D341Med (cell line): ENCODE data around the gene CRYBA4.

Experiments used
- DNase-seq: peaks from one replicate; pipeline ENCODE4 v3.0.0; 2012; ENCODE audit warnings: low spot score

The CRYBA4 gene

DNA sequence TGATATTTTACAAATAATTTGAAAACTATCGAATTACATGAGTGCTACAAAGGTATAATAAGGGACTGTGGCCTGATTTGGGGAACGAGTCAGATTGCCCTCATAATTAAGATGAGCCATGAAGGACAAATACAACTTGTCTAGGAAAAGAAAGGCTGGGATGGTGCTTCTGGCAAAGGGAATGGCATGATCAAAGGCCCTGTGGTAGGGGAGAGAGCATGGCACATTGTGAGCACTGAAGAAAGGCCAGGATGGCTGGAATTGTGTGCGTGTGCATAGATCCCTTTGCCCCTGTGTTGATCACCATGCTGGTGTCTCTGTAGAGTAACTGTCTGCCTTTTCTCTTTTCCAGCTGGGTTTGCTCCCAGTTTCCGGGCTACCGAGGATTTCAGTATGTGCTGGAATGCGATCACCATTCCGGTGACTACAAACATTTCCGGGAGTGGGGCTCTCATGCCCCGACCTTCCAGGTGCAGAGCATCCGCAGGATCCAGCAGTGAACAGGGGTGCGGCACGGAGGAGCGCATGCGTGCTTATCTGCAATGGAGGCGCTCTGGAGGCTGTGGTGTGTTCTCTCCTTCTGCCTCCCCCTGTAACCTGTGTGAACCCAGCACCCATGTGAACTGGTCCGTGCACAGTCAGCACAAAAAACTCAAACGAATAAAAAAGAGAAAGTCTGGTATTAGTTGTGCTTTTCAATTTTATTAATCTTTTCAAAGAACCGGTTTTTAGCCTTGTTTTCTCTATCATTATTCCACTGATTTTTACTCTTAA is 8.4 kb downstream of the CRYBA4 start:
- DNase-seq: no peak

- no peak for DNase-seq
Observed at GRCh38 chr22:26631282-26631681, 9.5 kb downstream of the CRYBA4 start.

DNA sequence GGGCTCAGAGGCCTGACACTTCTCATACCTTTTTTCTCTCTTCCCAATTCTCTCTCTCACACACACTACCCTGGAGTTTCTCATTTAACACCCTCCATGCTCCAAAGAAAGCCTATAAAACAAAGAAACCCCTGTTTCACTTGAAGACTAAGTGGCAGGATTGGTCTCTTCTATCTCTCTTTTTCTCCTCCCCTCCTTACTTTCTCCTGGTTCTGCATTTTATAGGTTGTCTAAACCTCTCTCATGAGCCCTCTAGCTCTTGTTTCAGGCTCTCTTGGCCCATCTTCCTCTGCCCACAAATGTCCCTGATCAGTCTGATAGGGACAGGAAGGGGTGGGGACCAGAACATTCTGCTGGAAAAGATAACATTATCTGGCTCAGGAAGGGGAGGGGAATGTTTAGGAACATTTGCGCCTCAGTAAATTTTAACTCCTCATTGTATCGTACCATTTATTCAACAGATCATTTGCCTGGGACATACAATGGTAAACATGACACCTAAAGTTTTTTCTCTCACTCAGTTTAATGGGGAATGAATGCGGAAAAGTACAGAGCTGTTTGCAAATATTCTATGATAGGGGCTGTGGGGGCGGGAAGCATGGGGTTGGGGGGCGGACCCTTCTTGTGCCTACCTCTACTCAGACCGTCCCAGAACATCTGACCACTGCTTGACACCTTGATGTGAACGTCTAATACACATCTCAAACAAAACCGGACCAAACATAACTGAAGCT is 10.8 kb downstream of the CRYBA4 start:
- DNase-seq: no peak

- no peak for DNase-seq
Observed at GRCh38 chr22:26634189-26634588, 12.4 kb downstream of the CRYBA4 start.

GRCh38 chr22:26635117-26635516 is 13.4 kb downstream of the CRYBA4 start:
- no peak for DNase-seq

GRCh38 chr22:26636296-26636695 is 14.5 kb downstream of the CRYBA4 start:
- DNase-seq: no peak

GRCh38 chr22:26642465-26643417 is 21.0 kb downstream of the CRYBA4 start:
- DNase-seq: no peak

GRCh38 chr22:26643418-26644100 is 21.8 kb downstream of the CRYBA4 start:
- no peak for DNase-seq

- no peak for DNase-seq
Observed at GRCh38 chr22:26646158-26646557, 24.4 kb downstream of the CRYBA4 start.

DNA sequence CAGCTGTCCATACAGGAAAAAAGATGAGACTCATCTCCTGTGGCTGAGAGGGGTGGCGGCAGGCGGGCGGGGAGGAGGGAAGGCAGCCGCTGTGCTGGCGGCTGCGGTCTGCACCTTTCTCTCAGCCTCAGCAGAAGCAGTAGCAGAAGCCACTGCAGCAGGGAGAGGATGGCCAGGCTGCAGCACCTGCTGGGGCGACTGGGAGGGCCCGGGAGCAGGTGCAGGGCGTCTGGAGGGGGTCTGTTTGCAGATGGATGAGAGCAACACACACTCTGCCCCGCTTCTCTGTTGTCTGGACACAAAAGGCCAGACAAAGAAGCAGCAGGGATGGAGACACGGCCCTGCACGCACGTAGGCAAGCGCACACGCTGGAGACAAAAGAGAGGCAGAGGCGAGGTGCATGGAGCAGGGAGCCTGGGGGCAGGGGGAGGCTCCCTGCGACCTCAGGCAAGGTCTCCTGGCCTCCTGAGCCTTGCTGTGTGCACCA is 26.3 kb downstream of the CRYBA4 start:
- DNase-seq: no peak

DNA sequence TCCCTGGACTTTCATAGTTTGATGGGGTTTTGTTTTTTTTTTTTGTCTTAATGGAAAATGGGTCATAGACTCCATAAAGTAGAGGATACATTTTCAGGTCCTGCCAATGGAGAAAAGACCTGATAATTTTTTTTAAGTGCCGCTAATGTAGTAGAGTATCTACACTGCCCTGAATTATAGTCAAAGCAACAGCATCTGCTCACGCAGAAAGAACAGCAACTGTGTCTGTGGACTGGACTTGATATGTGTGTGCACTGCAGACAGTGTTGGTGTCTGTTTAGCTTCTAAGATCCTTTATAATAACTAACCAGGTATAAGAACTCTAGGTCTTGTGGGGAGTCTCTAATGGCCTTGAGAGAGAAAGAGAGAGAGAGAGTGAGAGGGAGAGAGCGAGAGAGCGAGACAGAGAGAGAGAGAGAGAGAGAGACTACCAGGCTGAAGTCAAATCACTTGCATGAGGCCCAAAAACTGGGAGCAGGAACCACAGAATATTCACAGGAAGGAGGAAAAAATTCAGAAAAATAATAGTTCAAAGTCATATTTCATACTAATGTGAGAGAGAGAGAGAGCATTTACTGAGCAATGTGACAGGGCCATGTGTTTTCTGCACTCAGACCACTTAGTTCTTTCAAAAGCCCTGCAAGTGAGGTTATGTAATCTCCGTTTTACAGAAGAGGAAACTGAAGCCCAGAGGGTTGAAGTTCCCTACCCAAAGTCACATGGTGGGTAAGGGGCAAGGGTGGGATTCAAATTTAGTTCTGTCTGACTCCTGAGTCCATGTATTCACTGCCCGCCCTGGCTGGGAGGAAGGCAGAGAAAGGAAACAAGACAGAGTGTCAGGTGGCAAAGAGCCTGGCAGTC is 27.0 kb downstream of the CRYBA4 start:
- no peak for DNase-seq

DNA sequence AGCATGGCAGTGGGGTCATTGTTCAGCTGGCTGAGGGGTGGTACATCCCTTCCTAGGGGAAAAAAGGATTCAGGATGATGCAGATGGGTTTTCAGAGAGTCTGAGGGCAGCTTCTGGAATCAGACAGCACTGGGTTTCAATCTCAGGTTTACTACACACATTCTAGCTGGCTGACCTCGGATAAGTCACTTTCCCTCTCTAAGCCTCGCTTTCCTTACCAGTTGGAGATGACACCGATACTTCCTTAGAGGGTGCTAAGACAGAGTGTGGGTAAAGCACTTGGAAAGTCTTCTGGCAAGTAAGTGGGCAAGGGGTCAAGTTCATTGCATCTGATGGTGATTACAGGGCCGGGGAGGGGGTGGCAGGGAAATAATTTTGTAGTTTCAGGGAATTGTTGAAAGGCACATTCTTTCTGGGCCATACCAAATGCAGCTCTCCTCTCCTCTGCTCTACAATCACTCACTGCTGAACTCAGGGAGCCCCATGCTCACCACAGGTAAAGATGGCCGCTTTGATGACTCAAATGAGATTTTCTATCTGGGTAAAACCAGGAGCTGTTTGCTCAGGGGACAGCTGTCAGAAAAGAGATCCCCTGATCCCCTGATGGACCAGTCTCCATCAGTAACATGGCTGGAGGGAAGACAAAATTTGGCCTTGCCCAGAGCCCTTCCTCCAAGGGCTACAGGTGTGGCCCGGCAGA is 29.1 kb downstream of the CRYBA4 start:
- no peak for DNase-seq

GRCh38 chr22:26651815-26652214 is 30.1 kb downstream of the CRYBA4 start:
- DNase-seq: no peak

DNA sequence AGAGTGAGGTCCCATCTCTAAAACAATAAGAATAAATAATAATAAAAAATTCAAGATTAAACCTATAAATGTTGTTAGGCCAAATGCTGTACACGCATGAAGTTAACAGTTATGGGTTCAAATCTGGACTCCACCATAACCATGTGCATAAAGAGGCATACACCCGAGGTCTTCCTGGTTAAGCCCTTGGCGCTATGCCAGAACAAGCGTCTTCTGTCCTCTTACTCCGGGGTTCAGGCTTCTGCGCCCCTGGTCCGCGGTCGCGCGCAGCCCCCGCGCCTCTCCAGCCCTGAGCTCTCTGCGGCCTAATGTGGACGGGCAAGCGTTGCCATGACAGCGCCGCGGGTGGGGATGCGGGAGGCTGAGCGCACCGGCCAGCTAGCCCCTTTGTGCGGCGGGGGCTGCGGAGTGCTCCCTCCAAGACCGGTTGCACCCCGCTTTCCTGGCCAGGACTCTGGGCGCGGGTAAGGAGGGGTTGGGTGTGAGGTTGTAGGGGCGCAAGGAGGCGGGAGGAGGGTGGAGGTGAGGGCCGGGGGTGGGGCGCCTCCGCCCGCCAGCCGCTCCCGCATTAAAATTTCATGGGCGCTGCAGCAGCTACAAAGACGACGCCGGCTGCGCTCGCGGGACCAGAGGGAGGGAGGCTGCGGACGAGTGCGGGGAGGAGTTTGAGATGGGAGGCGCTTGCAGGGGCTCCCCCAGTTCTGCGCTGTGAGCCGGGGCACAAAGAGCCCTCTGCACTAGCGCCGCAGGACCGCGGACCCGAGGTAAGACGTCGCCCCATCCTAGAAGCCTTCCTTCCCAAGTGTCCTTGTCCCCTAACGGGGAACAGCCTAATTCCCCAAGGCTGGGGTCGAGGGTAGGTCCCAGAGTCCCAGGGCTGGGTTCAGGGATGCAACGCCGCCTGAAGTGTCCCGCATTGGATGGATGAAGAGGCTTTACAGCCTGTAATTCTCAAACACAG is 35.4 kb downstream of the CRYBA4 start, which contains the start of gene MIAT:
MIAT (plus strand) TSS at position 698 of the 961 bp plus-strand sequence.
- peak; percentile 71 for DNase-seq

- DNase-seq: no peak
Observed at GRCh38 chr22:26658161-26658560, 36.4 kb downstream of the CRYBA4 start.

DNA sequence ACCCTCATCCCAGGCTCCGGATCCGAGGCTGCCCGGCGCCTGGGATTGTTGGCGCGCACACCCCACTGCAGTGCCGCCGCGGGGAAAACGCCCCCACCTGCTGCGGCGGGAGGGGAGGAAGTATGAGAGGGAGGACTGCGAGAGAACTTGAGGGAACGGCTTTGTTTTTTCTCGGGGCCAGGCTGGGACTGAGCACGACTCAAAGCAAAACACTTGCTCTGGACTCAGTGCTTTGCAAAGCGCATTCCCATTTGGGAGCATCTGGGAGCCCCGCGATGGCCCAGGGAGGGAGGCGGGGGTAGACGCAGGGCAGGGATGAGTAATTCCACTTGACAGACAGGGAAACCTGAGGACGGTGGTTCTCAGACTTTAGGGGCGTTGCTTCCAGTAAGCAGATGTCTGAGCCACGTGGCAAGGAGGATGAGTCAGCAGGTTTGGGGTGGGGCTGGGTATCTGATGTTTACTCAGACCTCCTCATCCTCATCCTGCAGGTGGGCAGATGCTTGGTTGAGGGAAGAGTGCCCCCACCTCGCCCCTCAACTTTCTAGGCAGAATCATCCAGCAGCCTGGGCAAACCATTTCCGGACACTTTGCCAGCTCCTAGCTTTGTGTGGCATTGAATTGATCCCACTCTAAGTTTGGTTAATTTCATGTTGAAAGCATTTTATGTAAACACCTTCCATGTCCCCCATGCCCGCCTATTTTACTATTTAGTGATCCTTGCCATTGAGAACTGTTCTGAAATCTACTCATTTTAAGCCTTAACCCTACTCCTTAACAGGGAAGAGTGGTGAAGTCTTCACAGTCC is 37.1 kb downstream of the CRYBA4 start:
- peak; percentile 87 for DNase-seq

DNA sequence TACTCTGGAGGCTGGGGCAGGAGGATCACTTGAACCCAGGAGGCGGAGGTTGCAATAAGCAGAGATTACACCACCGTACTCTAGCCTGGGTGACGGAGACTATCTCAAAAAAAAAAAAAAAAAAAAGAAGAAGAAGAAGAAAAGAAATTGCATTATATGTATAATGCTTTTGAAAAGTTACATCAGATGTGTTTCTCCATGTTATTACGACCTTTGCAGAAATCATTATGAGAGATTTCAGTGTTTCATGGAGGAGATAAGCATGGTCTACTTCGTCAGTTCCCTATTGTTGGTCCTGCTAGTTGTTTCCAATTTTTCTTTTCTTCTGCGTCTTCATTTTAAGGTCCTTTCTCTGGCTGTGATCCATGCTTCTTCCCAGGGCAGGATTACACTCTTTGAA is 38.6 kb downstream of the CRYBA4 start:
- no peak for DNase-seq
